ENCODE results near the gene MALAT1.

- TF ChIP-seq PPARA (CRISPR knock-in tag; IDR thresholded peaks at IDR 0.05; ENCODE audit: borderline replicate concordance): no peak
- no peak for TF ChIP-seq SNAI2 (CRISPR knock-in tag; IDR thresholded peaks at IDR 0.05)
- TF ChIP-seq, protein P1, sequence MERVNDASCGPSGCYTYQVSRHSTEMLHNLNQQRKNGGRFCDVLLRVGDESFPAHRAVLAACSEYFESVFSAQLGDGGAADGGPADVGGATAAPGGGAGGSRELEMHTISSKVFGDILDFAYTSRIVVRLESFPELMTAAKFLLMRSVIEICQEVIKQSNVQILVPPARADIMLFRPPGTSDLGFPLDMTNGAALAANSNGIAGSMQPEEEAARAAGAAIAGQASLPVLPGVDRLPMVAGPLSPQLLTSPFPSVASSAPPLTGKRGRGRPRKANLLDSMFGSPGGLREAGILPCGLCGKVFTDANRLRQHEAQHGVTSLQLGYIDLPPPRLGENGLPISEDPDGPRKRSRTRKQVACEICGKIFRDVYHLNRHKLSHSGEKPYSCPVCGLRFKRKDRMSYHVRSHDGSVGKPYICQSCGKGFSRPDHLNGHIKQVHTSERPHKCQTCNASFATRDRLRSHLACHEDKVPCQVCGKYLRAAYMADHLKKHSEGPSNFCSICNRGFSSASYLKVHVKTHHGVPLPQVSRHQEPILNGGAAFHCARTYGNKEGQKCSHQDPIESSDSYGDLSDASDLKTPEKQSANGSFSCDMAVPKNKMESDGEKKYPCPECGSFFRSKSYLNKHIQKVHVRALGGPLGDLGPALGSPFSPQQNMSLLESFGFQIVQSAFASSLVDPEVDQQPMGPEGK (CRISPR knock-in tag; IDR thresholded peaks at IDR 0.05; ENCODE audit: borderline replicate concordance): no peak
- no peak for TF ChIP-seq ESRRG (CRISPR knock-in tag; IDR thresholded peaks at IDR 0.05)
Observed at GRCh38 chr11:65525546-65526480, 27.0 kb downstream of the MALAT1 start.

Data from SK-N-SH treated with all-trans-retinoic acid at 6 μM for 48 hours (cell line).